Stimulated activated CD8-positive, alpha-beta memory T cell treated with anti-CD3 and anti-CD28 coated beads, Interleukin-15, amount 100 ng/mL, for 1 hour (primary cell): ENCODE data around the gene NLRC5.
"Not testable (repeated sequence)": the region's sequence is repeated elsewhere in the genome, so short reads cannot be mapped to it uniquely, and the experiment has no call there.

Experiments
- DNase-seq: peaks from one replicate; pipeline ENCODE4 v3.0.0-alpha.2; 2020; ENCODE audit warnings: low read depth

NLRC5 gene

DNA sequence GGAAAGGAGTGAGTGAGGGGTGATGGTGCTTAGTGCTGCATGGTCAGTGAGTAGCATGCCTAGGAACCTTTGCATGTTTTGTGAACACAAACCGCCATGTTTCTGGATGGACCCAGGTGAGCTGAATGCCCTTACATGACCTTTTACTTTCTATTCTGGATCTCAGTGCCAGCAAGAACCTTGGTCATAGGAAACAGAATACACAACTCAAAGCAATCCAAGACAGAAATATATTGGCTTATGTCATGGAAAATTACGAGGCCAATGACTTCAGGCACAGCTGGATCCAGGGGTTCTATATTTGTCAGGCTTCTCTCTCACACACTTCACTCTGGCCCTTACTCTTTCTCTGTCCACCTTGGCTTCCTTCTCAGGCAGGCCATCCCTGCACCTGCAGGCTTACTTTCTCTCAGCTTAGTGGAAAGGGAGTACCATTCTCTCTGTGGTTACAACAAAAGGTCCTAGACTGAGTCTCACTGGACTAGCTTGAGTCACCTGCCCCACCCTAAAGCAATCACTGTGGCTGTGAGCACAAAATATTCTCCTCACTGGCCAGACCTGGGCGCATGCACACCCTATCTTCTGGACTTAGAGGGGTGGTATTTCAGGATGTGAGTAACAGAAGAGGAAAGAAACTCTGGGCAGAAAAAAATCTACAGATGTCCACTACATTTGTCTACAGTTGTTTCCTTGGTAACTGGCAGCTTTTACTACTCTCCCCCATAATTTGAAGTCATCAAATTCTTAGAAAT lies 82.7 kb downstream of the NLRC5 start:
- DNase-seq: no peak

DNA sequence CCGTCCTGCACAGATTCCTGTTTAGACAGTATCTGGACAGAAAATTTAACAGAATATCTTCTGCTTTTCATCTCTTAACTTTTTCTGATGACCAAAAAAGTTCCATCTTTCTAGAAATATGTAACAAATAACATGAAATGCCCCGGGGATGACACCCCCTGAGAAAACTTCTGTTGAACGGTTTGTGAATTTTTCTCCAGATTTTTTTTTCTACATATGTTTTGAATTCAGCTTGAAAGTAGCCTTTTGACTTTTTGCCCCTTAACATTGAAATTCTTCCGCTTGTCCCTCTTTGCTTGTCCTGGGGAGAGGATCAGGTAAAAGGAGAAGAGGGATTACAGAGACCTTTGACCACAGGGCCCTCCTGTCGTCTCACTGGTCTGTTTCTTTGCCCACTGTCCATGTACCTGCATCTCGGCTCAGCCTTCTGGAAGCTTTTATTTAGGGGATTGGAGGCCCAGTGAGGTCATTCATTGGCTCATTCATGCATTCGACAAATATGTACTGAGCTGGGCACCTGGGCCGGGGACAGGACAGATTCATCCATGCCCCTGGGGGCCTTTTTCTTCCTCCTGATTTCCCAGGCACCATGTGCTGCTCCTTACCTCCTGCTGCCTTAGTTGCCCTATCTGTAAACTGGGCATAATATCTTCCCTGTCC lies 83.4 kb downstream of the NLRC5 start:
- DNase-seq: no peak

DNA sequence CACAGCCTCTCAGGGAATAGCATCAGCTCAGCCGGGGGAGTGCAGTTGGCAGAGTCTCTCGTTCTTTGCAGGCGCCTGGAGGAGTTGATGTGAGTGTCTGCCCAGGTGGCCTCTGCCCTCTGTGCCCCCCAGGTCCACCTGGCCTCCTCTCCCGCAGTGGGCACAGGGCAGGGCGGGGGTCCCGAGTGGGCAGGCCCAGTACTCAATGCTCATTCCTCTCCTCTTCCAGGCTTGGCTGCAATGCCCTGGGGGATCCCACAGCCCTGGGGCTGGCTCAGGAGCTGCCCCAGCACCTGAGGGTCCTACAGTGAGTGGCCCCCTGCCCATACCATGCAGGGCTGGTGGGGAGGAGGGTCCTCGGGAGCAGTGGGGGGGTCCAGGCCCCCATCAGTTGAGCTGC lies 88.4 kb downstream of the NLRC5 start:
- DNase-seq: no peak

DNA sequence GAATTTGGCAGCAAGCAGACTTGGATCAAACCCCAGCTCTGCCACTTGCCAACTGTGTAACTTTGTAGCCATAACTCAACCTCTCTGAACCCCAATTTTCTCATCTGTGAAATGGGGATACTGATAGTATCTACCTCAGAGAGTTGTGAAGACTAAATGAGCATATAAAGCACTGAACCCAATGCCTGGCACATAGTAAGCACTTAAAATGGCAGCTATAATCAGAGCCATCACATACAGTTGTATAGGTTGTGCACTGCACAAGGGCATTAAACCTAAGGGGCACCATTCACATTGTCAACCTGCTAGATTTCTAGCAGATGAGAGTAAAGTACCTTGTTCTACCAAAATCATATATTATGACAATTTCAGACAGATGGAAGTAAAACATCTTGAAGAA lies 92.4 kb downstream of the NLRC5 start:
- DNase-seq: no peak

DNA sequence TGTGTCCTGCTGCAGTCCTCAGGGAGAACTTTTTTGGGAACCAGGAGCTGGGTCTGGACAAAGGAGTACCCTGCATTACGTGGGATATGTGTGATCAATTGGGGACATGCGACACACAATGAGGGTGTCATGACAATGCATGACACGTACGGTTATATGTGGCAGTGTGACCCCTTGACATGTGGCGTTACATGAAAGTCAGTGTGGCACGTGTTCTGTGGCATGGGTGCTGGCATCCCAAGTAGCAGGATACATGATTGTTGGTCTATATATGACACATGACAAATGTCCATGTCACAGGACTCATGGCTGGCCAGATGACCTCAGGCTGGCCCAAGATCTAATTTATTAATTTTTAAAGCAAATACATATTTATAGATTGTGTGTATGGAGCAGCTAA lies 93.3 kb downstream of the NLRC5 start:
- DNase-seq: no peak

DNA sequence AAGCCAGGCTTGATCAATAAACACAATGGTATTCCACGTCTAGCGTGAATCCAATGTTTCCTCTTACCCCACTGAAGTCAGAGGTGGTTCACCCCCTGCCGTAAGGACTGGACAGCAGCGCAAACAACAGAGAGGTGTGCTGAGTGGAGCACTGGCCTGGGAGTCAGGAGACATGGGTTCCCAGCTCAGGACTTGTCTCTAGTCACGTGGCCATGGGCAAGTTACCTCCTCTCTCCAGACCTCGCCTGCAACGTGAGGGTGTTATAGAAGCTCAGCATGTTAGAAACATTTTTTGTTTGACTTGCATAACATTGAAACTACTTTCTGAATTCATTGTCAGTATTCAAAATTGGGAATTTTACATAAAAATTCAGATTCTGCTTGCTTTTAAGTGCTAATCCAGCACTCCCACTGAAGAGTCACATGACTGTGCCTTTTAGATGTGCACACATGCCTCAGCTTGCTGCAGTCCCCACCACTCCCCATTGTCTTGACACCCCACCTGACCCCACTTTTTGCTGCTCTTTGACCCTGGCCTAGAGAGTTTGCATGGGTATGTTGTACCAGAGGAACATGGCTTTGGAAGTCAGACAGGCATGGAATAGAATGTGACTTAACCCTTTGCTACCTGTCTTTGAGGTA lies 94.2 kb downstream of the NLRC5 start:
- no peak for DNase-seq

- DNase-seq: peak; percentile 46
Observed at GRCh38 chr16:57084257-57084770, 95.0 kb downstream of the NLRC5 start.

- DNase-seq: no peak
Observed at GRCh38 chr16:57084996-57085395, 95.6 kb downstream of the NLRC5 start.

- no peak for DNase-seq
Observed at GRCh38 chr16:57087003-57087402, 97.6 kb downstream of the NLRC5 start.

- DNase-seq: no peak
Observed at GRCh38 chr16:57089406-57089805, 100.0 kb downstream of the NLRC5 start.

GRCh38 chr16:57091200-57091974 lies 102.0 kb downstream of the NLRC5 start:
- no peak for DNase-seq

DNA sequence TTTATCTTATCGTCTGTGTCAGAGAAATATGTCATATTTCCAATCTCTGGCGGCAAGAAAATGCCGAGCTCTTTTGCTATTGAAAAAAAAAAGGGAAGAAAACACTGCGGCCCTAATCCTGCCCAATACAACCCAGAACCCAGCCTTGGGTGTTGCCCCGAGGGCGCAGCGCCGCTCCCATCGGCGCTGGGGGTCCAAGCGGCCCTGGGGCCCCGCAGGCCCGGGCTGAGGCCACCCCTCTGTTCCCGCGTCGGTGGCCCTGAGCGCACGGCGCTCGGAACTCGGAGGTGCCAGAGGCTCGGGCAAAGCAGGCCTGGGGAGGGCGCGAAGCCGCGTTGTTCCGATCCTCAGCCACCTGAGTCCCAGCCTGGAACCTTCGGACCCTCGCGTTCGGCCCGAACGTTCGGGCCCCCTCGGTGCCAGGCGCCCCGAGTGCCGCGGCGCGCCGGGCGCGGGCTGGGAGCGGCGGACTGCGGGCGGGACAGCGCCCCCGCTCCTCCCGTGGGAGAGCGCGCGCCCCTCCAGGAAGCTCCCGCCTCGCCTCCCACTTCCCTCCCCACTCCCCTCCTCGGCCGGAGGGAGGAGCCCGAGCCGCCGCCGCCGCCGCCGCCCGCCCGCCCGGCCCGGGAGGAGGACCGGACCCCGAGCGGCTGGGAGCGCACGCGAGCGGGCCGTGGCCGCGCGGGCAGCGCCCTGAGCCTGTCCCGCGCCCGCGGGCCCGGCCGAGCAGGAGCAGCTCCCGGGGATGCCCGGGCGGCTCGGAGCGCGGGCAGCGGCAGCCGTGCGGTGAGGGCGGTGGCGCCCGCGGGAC lies 102.8 kb downstream of the NLRC5 start, which contains the start of gene CPNE2:
TSS of gene CPNE2 (plus strand) at position 609 of the 811 bp plus-strand sequence. CDS start 18,160 bp downstream, outside the sequence.
- DNase-seq: no peak

DNA sequence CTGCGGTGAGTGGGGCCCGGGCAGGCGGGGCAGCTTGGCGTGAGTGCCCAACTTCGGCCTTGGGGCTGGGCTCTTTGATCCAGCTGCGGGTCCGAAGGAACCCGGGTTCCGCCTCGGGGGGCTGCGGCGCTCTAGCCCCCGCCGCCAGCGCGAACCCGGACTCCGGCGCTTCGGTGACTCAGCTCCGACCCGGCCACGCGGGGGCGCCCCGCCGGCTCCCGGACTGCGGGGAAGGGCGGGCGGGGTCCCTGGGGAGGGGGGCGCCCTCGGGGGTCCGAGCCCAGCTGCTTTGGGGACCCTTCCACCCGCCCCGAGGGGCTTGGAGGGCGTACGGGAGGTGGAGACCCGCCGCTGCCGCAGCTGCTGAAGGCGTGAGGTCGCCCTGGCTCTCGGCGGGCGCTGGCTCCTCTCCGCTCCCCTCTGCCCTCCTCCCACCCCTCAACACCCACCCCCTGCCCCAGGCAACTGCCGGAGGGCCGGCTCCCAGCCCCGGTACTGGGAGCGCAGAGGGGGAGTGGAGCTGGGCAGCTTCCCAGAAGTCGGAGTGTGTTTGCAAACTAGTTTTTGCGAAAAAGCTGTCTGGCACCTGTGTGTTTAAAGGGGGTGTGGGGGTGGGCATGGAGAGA lies 103.5 kb downstream of the NLRC5 start:
- no peak for DNase-seq

DNA sequence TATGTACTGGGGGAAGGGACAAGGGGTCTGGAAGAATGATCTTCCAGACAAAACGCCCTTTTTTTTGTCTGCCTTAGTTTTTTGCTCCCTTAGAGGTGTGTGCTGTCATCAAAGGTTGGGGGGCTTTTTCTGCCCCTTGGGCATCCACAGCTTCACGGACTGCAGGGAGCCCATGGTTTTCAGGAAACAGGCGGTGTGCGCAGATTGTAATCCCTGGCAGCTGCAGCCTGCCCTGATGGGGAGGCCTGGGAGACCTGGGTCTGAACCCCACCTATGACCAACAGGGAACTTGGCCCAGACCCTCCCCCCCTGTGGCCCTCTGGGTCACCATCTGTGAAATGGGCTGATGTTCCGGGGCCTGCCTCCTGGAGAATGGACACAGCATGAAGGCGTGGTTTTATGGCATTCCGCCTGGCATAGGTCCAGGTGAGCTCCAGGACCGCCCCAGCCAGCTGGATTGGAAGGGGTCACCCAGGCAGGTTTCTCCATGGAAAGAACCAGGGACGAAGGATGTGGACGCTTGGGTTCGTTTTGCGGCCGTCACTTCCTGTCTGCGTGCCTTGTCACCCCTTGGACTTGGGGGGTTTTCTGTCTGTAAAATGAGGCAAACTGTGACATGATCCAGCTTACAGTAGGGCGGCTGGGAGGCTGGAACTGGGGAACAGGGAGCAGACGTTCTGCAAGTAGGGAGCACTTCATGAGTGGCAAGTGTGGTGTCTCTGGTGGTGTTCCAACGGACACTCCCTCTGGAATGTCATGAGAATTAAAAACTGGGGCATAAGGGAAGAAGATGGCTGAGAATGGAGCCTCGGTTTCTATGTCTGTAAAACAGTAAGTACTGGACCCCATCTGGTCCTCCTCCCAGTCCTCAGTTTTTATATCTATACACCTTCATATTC lies 104.6 kb downstream of the NLRC5 start:
- no peak for DNase-seq

DNA sequence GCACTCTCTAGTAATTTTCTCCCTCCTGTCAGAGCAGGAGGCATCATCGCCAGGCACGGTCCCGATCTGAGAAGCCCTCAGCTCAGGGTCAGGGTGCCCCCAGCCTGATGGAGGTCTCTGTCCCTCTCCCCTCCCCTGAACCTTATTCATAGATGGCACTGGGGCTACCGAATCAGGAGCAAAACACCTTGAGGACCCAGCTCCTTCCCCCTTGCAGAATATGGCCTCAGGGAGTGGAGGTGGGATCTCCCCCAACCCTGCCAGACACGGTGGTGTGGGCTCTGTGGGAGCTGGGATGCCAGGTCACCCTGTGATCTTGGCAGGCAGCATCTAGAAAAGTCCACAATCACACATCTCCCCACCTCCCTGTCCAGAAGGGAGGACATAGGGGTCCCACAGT lies 105.6 kb downstream of the NLRC5 start:
- DNase-seq: no peak

DNA sequence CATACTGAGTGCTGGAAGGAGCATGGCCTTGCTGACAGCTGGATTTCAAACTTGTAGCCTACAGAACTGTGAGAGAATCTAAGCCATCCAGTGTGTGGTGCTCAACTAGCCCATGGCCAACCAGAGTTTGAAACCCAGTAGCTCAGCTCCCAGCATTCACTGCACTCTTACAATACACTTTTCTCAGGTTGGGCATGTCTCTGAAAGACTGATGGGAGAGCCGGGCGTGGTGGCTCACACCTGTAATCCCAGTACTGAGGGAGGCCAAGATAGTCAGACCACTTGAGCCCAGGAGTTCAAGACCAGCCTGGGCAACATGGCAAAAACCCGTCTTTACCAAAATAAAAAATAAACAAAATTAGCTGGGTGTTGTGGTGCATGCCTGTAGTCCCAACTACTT lies 106.8 kb downstream of the NLRC5 start:
- no peak for DNase-seq

DNA sequence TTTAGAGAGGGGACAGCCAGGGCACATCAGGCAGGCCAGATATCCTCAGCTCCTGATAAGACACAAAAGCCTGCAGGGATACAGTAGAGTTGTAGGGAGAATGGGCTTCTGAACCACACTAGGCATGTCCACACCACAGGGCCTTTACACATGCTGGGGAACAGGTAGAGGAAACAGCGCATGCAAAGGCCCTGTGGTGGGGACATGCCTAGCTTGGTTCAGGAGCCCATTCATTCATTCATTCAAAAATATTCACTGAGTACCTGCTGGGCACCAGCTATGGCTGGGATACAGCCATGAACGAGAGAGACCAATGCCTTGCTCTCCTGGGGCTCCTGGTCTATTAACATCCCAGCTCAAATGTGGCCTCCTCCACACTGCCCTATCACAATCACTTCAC lies 107.4 kb downstream of the NLRC5 start:
- DNase-seq: no peak

DNA sequence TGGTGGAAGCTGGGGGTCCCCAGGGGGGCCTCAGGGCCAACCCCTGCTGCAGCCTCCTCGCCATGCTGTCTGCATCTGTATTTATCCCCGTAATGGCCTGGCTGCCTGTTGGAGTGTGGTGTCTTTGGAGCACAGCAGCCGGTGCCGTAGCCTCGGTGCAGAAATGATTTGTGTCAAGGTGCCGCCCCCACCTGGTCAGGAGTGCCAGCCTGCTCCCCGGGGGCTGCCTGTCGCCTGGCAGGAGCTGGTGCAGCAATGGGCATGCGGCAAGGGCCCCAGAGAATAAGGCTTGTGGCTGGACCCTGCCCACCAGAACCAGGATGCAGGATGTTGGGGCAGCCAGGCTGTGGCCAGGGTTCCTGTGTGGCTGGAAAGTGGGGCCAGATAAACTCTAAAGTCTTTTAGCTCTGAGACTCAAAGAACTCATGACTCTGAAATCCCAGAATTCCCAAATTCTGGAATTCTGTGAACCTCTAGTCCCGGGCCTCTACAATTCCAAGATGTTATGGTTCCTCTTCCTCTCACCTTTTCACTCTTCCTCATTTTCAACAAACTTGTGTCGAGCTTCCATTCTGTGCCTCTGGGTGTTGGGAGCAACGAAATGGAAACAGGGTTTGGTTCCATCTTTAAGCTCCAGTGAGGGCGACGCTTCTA lies 109.0 kb downstream of the NLRC5 start:
- DNase-seq: no peak

GRCh38 chr16:57099965-57100364 lies 110.6 kb downstream of the NLRC5 start:
- not testable (repeated sequence) for DNase-seq
